ENCODE data around the gene EPB41L1.

The EPB41L1 gene

GRCh38 chr20:36119537-36119936, 35.0 kb upstream of the EPB41L1 start:
- H3K4me1 ChIP-seq: no peaks in the 10 kb centered on the region
- intact Hi-C loops (cut with DNase I; ENCODE audit: low total_unique reads): no loop called here
- no peak for DNase-seq
- H3K27me3 ChIP-seq: no peaks in the 10 kb centered on the region
- no peak overlapping the region for H3K27ac ChIP-seq
- TF ChIP-seq CTCF (IDR thresholded peaks at IDR 0.05): no peak
- H3K36me3 ChIP-seq: no peaks in the 10 kb centered on the region
- no peak overlapping the region for H3K4me3 ChIP-seq
- no peaks in the 10 kb centered on the region for H3K9me3 ChIP-seq

DNA sequence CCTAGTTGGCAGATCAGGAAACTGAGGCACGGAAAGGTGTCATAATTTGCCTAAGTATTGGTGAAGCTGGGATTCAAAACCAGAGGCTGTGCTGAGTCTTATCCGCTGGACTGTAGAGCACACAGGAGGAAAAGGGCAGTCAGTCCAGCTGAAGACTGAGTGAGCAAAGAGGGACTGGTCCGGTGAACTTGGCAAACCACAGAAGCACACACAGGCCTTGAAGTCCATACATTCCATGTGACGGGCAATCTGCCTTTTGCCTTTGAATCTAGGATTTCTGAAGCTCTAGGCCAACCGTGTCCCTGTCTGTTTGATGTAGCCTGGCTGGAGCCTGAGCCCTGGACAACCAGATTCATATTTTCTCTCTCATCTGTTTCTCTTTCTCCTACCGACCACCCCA, 34.3 kb upstream of the EPB41L1 start:
- Histone ChIP-seq H3K9me3 (no peaks in the 10 kb centered on the region), H3K4me3 (no peak overlapping the region), H3K27me3 (no peaks in the 10 kb centered on the region), H3K27ac (no peak overlapping the region), H3K4me1 (no peaks in the 10 kb centered on the region), H3K36me3 (no peaks in the 10 kb centered on the region)
- TF ChIP-seq CTCF (IDR thresholded peaks at IDR 0.05): no peak
- no peak for DNase-seq
- intact Hi-C loops (cut with DNase I; ENCODE audit: low total_unique reads): no loop called here

DNA sequence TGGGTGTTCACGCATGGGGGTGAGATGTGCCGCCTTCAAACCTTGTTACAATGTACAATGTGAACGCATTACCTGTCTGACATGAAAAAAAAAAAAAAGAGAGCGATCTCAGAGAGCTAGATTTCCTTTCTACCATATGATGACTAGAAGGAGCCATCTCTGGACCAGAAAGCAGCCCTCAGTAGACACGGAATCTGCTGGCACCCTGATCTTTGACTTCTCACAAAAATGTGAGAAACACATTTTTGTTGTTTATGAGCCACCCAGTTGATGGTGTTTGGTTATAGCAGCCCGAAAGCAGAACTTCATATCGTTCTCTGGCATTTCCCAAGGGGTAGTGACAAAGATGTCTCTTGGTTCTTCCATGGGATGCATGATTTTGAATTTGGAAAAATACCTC, 33.5 kb upstream of the EPB41L1 start:
- no peaks in the 10 kb centered on the region for H3K27me3 ChIP-seq
- TF ChIP-seq CTCF (IDR thresholded peaks at IDR 0.05): no peak
- intact Hi-C loops (cut with DNase I; ENCODE audit: low total_unique reads): no loop called here
- H3K4me3 ChIP-seq: no peak overlapping the region
- DNase-seq: no peak
- no peaks in the 10 kb centered on the region for H3K36me3 ChIP-seq
- no peaks in the 10 kb centered on the region for H3K4me1 ChIP-seq
- no peaks in the 10 kb centered on the region for H3K9me3 ChIP-seq
- H3K27ac ChIP-seq: no peak overlapping the region

- Histone ChIP-seq H3K4me3 (no peak overlapping the region), H3K9me3 (no peaks in the 10 kb centered on the region), H3K4me1 (no peaks in the 10 kb centered on the region), H3K36me3 (no peaks in the 10 kb centered on the region), H3K27me3 (no peaks in the 10 kb centered on the region), H3K27ac (no peak overlapping the region)
- no peak for DNase-seq
- no peak for TF ChIP-seq CTCF (IDR thresholded peaks at IDR 0.05)
- intact Hi-C loops (cut with DNase I; ENCODE audit: low total_unique reads): no loop called here
These were observed 32.3 kb upstream of the EPB41L1 start for GRCh38 chr20:36121981-36122930.

- no peaks in the 10 kb centered on the region for H3K36me3 ChIP-seq
- H3K4me1 ChIP-seq: peaks cover 0 to 2% (median 0%) of the 10 kb centered on the region in 4 donors
- DNase-seq: no peak
- H3K27me3 ChIP-seq: no peaks in the 10 kb centered on the region
- intact Hi-C loops (cut with DNase I; ENCODE audit: low total_unique reads): no loop called here
- TF ChIP-seq CTCF (IDR thresholded peaks at IDR 0.05): no peak
- H3K4me3 ChIP-seq: no peak overlapping the region
- H3K27ac ChIP-seq: no peak overlapping the region
- H3K9me3 ChIP-seq: no peaks in the 10 kb centered on the region
These were observed 31.6 kb upstream of the EPB41L1 start for GRCh38 chr20:36122931-36123288.
